GM11168 (cell line): ENCODE measurements around the gene ACSS1.

Experiments
- in situ Hi-C: fragments of 300-500 bp; cut with MboI; formaldehyde crosslinking; loops from one replicate; pipeline ENCODE4 v1.12.0; 2022; ENCODE audit warnings: low sequenced_read_pairs; ENCODE audit not compliant: unreplicated experiment

Gene ACSS1

DNA sequence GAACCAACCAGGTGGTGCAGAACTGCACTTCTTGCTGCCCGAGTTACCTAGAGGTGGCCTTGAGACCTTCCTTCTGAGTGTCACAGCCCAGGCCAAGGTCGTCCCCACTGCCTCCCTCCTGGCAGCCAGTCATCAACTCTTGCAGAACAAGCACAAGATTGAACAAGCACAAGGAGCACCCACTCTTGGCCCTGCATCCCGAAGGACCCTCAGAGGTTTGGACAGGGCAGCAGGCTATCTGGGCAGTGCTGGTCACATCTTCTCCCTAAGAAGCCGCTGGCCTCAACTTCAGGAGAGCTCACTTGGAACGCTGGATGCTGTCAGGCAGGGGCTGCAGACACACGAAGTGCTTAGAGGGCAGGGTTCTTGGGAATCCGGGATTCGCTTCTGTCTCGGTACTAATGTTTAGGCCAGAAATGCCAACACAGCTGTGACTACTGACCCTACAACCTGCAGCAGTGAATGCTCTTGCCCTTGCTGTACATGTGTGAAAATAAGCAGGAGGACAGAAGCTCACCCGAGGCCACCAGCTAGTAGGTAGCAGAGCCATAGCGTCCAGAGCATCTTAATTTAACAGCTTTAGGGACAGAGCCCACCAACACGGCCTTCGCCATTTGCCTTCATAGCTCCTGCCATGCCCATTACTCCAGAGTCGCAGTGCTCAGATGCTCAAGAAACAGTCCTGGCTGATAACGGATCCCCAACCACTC is 4.0 kb upstream of the ACSS1 start:
- in situ Hi-C loops, result no loop called here

DNA sequence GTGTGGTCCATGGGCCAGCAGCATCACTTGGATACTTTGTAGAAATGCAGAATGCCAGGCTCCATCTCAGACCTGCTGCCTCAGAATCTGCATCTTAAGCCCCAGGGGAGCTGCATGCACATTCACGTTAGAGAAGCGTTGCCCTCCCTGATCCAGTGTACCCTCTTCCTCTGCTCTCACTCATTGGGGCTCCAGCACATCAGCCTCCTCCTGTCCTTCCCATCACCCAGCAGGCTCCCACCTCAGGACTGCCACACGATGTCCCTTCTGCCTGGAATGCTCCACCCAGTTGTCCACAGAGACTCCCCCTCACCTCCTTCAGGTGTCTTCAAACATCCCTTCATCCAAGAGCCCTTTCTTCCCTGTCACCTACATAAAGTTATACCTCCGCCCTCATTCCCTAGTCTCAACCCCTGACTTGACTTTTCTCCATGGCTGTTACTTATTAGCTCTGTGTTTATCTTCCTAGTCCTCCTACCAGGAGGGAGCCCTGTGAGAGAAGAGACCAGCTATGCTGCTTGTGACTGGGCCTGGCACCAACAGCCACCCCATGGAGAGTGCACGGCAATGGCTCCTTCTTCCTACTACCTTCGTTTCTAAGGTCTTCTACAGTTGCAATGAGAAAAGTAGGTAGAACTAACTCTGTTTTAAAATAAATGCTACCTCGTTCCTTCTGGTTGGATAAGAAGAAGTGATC is 3.3 kb upstream of the ACSS1 start:
- in situ Hi-C loops, result no loop called here

DNA sequence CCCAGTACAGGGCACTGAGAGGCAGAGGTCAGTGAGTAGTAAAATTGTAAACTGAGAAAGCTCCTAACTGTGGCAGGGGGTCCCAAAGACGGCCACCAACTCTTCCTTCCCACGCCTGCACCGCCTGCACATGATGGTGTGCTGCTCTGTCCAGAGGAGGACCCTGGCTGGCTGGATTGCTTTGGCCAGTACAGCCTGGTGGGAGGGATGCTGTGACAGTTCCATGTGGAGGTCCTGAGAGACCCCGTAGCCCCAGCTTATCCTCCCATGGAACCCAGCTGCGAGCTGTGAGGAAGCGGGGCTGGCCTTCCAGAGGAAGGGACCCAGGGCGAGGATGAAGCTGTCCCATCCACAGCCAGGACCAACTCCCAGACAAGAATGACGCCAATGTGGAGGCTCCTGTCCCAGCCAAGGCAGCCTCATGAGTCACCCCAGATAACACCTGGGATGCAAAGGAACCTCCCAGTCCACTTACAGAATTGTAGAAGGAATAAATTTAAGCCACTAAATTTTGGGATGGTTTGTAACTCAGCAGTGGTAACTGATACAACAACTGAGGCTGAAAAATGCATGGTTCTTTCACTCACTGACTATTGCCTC is 2.0 kb upstream of the ACSS1 start:
- in situ Hi-C loops, result no loop called here

DNA sequence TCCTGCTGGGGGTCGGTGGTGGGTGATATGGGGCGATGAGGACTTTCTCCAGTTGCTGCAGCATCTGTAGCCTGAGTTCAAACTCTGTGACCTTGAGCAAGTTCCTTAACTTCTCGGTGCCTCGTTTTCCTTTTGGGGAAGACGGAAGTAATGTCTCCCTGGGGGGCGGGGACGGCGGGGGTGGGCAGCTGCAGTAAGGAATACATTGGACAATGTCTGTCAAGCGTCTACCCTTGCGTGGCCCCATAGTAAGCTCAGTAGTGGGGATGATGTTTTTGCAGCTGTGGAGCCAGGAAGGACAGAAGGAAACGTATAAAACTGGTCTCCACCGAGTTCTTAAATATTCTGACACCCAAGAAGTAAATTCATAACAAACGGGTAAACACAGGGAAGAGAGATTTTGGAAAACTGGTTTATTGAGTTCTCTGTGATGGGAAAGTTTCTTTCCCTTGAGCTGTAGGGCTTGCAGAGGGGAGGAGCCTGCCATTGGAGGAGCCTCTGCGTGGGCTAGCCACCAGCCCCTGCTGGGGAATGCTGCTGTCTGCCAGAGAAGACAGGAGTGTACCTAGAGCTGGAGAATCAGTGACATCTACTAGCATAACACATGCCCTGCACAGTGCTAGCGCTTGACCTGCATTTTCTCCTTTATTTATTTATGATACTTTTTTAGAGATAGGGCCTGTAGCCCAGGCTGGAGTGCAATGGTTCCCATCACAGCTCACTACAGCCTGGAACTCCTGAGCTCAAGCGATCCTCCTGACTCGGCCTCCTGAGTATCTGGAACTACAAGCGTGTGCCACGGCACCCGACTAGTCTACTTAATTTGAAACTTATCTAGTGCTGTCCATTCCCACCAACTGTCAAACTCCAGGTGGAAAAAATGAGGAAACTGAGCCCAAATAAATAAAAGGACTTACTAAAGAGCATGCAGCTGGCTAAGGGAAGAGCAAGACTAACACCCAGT is 1.2 kb upstream of the ACSS1 start:
- in situ Hi-C loops, result no loop called here

DNA sequence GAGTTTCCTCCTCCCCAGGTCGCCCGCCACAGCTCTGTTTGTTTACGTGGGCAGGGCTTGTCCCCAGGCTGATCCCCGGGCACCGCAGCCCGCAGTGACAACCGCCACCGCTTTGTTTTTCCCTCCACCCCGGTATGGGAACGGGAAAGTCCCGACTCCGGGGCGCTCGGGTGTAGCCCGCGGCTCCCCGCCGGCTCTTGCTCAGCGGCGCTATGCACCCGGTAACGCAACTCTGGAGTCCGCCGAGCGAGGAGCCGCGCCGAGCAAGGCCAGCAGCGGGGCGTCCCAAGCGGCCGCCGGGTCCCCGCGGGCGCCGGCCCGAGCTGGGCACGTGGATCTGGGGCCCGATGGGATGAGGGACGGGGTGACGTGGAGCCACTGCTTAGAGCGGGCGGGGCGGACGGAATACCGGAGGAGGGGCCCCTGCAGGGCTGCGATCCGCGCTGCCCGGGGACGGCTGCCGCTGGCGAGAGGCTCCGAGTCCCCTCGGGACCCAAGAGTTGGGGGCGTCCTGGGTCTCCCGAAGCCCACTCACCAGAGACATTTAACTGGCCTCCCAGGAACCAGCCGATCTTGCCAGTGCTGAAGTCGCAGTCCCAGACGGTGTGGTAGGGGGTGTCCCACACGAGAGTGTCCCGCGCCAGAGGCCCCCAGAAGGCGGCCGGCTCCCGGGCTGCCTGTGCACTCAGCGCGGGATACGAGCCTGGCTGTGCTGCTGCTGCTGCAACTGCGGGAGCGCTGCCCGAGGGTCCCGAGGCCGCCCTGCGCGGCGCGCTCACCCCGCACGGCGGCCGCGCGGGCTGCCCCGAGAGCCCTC is 497 bp downstream of the ACSS1 start:
- in situ Hi-C loops, result no loop called here

DNA sequence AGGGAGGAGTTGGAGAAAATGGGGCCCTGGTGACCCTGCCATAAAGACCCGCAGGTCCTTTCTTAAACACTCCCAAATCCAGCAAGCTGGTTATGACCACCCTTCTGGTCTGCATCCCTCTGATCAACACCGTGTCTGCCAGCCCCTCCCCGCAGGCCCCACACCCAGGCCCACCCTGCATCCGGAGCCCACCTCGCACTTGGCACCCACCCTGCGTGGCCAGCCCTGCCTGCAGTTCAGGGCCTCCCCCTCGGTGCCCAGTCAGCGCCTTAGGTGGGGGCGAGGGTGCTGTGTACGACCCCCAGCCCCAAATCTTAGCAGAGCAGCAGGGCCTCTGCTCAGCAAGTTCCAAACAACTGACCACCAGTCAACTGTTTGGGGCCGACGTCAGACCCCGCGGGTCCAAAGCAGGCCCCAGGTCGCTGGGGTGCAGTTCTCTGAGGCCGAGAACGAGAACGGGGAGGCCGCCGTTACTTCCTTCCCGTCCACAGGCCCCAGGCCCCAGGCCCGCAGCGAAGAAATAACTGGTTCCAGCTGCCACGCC is 1.2 kb downstream of the ACSS1 start:
- in situ Hi-C loops, result no loop called here

DNA sequence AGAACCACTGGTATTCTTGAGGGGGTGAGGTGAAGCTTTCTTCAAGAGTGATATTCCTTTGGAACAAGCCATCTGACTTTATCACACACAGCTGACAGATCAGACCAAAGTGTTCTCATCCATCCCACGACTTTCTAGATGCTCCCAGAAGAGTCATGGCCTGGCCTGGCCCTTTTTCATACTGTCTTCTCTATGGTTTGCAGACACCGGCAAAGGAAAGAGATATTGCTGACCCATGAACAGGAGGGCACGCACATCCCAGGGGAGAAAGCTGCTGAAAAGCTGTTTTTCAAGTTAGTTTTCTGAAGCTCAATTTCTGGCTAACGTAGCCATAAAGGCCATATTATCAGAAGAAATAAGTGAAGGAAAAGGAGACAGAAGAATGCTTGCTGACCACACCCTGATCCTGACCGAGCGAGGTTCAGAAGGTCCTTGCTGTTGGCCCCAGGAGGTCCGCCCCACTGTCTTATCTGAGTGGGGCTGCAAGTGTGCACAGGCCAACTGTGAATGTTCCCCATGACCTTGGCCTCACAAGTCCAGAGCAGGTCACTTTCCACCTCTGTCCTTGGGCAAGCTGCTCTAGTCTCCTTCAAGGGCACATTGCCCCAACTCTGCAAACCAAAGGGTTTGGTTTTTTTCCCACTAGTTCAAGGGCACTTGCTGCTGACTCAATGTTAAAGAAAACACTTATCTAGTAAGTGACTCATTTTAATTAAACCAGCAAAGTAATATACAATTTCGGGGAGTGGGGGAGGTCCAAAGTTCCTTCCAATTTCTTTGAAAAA is 2.0 kb downstream of the ACSS1 start:
- in situ Hi-C loops, result no loop called here

DNA sequence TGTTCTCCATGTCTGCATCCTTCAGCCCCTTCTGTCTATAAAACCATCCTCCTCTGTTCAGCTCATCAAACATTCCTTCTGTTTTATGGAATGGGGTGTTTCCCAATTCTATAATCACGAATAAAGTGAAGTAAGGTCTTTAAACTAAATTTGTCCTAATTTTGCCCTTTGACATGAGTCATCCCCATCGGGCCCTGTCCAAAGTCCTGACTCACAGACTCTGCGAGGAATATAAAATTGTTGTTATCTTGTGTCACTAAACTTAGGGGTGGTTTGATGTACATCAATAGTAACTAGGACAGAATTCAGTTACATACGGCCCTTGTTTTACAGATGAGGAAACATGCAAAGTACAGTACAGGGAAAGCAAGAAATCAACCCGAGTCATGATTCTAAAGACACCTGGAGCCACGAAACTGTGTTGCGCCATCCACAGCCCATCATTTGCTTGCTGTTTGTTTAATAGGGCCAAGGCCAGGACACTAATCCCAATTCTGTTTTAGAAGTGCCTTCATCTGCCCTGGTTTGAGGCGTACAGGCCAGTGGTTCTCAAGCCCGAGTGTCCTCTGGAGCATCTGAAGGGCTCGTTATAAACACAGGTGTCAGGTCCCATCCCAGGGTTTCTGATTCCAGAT is 2.8 kb downstream of the ACSS1 start:
- in situ Hi-C loops, result loop anchor here (5.0 kb wide), 1 partner anchor 53 kb away; no protein-coding TSS in a partner anchor

DNA sequence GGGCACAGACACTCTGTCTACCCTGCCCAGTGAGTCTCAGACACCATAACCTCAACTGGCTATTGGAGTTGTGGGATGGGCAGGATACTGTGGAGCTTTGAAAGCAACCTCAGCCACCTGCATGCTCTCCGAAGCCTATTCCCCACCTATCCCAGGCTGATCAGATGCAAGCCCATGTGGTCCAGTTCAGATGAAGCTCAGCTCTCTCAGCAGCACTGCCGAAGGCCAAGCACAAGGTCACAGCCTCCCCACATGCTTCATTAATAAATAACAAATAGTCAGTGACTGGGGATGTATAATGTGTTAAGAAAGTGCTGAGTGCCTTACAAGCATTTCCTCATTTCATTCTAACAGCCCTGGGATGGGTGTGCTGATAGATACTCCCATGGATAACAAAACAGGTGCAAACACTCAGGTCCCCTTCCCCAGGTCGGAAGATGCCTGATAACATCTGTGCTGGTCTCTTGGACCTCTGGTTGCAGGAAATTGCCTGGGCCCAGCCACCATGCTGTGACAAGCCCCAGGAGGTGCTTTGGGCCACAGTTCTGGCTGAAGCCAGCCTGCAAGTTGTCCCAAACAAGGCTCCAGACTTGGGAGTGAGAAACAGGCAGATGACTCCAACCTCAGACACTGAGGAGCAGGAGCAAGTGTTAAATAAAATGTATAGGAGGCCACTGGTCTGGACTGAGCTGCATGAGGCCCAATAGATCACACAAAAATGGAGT is 3.7 kb downstream of the ACSS1 start:
- in situ Hi-C loops, result loop anchor here (5.0 kb wide), 1 partner anchor 52 kb away; no protein-coding TSS in a partner anchor

DNA sequence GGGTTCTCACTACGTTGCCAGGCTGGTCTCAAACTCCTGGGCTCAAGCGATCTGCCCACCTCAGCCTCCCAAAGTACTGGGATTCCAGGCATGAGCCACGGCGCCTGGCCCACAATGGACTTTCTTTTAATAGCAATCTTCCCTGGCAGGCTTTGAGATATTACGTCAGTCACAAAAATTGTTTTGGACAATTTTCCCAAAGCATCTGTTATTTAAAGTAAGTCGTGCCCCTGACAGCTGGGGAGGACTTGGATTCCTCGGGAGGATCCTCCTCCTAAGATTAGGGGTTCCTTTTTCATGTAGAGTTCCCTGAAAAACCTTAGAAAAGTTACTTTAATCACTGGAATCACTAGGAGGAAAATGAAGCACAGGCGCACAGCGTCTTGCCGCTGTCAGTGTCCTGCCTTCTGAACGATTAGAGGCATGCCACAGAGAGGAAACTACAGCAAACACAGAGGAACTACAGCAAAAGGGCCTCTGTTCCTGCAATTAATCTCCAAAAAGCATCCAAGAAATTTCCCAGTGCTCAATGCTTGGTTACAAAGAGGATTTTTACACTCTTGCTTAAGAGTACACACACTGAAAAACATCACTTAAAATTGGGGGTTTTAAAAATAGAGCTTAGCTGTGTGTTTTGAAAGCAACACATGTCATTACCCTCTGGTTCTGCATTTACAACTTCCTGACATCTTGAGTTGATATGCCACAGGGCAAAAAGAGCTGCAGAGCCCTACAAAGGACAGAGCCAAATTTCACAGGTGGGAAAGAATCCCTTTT is 4.5 kb downstream of the ACSS1 start:
- in situ Hi-C loops, result loop anchor here (5.0 kb wide), 1 partner anchor 51 kb away; no protein-coding TSS in a partner anchor

DNA sequence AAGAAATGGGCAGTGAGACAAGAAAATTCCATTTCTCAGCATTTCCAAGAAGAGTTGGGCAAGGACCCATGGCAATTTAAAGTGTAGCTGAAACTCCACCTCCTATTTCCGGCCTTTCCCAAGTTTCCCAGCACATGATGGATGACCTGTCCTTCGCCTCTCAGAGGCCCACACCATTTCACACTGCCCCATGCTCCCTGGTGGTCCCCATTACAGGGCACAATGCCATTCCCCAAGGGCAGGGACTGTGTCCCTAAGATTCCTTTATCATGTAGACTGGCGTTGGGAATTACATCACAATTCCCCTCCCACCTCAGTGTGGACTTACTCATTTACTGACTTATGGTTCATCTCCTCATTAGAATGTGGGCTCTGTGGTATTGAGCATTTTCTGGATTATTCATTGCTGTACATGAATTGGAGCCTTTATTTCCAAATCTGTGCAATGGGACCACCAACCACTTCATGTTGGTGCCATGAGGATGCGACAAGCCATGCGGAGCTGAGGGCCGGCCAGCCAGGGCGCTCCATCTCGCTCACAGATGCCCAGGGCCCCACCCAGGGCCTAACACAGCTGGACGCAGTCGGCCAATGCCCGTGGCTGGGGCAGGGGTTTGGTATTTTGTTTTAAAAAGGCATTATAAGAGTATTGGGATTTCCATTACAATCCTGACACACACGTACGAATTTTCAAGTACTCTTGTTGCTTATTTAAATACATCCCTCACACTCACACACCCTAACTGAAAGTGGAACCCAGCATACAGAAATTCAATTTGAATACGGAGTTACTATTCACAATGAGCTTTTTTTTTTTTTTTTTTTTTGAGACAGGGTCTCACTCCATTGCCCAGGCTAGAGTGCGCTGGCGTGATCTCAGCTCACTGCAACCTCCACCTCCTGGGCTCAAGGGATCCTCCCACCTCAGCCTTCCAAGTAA is 5.4 kb downstream of the ACSS1 start:
- in situ Hi-C loops, result loop anchor here (5.0 kb wide), 1 partner anchor 50 kb away; no protein-coding TSS in a partner anchor

DNA sequence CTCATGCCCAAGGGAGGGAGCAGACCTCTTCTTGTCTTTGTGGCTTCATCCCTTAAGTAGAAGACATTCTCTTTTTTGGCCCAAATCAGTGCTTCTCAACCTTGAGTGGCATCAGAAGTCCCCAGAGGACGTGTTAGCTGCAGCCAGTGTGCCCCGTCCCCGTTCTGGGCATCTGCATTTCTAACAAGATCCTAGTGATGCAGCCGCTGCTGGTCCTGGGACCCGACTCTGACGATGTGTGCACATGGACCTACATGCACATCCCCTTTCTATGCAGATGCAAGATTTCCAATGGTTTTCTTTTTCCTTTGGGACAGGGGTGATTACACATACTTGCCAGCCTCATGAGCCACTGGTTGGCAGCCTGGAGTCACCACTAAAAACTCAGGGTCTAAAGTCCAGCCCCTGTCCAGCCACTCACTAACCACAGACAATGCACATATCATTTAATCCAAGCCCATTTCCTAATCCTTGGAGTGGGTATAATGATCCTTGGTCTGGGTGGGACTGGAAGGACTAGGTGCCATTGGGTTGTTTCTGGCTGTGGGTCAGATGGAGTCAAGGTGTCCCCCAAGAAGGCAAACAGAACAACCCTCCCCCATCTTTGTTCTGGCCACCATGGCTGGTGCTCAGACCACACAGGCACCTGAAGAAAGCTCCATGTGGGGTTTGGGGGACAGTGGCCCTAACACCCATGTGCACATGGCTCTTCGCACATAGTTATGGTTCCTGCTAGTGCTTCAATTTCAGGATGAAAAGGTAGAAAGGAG is 6.4 kb downstream of the ACSS1 start:
- in situ Hi-C loops, result loop anchor here (5.0 kb wide), 1 partner anchor 49 kb away; no protein-coding TSS in a partner anchor

DNA sequence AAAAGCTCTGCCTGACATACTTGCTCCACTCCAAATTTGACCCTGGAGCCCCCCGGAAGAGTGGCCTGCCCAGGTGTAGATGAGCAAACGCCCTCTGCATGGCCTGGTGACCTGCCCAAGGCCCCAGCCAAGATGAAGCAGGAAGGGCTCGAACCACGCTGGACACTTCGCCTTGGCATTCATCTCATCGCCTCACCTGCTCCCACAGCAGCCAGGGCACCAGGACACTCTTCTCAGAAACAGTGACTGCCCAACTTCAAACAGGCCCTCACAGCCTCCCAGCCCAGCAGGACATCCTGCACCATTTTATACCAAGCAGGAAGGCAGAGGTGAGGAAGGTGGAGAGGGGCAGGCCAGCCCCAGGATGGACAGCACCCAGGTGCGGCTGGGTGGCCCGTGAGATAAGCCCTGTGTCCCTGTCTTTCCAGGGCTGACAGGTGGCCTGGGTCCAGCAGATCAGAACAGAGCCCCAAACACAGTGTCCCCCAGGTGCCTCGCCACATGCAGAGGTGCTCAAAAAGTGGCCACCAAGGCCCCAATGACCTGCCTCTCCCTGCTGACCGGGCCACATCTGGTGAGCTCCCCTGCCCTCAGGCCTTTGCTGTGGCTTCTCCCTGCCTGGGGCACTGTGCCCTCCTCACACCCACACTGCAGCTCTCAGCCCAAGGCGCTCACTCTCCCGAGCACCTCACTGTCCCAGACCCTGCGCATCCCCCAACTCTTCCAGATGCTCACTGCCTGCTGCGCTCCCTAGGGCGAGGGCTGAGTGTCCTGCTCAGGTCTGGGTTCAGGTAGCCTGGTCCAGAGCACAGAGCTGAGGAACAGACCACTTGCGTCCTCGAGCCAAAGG is 7.2 kb downstream of the ACSS1 start:
- in situ Hi-C loops, result loop anchor here (5.0 kb wide), 1 partner anchor 48 kb away; no protein-coding TSS in a partner anchor

DNA sequence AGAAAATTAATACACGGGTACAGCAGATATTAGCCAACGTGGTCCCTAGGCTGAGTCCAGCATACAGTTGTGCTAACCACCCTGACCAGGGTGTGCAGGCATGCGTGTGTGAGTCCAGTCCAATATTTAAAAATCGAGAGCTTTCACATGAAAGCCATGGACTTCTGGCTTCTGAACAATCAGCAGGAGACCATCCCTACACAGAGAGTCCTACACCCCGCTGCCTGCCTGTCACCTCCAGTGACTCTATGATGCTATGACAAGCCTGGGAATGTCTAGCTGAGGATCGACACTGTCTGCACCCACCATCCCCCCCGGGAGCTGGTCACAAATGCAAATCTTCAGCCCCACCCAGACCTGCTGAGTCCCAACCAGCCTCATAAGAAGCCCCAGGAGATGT is 7.9 kb downstream of the ACSS1 start:
- in situ Hi-C loops, result loop anchor here (5.0 kb wide), 1 partner anchor 48 kb away; no protein-coding TSS in a partner anchor
